ENCODE results near the gene SPNS2. TPM values are rescaled to one million over a fixed set of nuclear protein-coding genes. Genes with fewer than 3 reads are reported as not detected.

The SPNS2 gene
- total and polyA plus RNA-seq, 10 of the 15 experiments (the other 5 are each of a cell fraction or from before 2014, with no cell fraction given), result 0.04 to 1.1 (median 0.23) TPM; not detected in 2

DNA sequence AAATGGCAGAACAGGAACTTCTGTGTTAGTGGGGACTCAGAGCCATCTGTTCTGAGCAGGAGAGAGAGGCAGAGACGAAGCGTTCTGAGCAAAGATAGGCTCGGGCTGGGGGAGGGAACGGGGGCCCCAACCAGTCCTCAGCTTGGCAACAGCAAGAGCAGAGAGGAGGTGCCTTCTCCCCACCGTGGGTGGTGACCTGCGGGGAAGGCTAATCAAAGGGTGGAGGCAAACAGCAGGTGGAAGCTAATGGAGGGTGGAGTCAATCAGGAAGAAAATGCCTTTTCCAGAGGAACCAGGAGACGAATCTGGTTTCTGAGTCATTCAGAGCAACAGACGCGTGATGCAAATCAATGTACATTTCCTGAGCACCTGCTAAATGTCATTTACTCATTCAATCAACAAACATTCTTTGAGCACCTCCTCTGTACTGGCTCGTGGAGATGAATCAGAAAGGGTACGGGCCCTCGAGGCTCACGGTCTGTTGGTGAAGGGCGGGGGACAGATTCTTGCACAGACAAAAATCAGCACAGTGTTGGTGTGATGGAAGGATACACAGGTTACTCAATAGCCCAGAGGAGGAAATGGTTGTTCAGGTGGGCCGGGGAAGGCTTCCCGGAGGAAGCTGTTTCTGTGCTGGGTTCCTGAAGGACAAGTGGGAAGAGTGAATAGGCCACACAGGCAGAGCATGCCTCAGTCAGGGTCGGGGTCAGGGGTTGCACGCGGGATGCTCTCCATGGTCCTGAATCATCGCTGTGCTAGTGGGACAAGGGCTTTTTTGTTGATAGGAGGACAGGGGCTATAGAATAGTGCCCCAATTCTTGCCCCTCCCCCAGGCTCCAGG, 5.7 kb upstream of the SPNS2 start:
- H3K27ac ChIP-seq (ENCODE audit: control insufficient read depth, insufficient read depth), result no peak overlapping the region
- H3K36me3 ChIP-seq (ENCODE audit: control insufficient read depth in 2 of 2, insufficient read depth in 2 of 2, low read length in 1 of 2), result no peaks in the 10 kb centered on the region
- H3K4me2 ChIP-seq (ENCODE audit: control insufficient read depth, insufficient read depth), result no peak overlapping the region
- intact Hi-C loops (cut with micrococcal nuclease; ENCODE audit: unreplicated experiment), result no loop called here
- 14% methylated on average over 20 of the region's 20 CpGs for WGBS (ENCODE audit: insufficient coverage, insufficient replicate concordance, low lambda C conversion rate, missing lambda C conversion rate)
- TF ChIP-seq, protein P1, sequence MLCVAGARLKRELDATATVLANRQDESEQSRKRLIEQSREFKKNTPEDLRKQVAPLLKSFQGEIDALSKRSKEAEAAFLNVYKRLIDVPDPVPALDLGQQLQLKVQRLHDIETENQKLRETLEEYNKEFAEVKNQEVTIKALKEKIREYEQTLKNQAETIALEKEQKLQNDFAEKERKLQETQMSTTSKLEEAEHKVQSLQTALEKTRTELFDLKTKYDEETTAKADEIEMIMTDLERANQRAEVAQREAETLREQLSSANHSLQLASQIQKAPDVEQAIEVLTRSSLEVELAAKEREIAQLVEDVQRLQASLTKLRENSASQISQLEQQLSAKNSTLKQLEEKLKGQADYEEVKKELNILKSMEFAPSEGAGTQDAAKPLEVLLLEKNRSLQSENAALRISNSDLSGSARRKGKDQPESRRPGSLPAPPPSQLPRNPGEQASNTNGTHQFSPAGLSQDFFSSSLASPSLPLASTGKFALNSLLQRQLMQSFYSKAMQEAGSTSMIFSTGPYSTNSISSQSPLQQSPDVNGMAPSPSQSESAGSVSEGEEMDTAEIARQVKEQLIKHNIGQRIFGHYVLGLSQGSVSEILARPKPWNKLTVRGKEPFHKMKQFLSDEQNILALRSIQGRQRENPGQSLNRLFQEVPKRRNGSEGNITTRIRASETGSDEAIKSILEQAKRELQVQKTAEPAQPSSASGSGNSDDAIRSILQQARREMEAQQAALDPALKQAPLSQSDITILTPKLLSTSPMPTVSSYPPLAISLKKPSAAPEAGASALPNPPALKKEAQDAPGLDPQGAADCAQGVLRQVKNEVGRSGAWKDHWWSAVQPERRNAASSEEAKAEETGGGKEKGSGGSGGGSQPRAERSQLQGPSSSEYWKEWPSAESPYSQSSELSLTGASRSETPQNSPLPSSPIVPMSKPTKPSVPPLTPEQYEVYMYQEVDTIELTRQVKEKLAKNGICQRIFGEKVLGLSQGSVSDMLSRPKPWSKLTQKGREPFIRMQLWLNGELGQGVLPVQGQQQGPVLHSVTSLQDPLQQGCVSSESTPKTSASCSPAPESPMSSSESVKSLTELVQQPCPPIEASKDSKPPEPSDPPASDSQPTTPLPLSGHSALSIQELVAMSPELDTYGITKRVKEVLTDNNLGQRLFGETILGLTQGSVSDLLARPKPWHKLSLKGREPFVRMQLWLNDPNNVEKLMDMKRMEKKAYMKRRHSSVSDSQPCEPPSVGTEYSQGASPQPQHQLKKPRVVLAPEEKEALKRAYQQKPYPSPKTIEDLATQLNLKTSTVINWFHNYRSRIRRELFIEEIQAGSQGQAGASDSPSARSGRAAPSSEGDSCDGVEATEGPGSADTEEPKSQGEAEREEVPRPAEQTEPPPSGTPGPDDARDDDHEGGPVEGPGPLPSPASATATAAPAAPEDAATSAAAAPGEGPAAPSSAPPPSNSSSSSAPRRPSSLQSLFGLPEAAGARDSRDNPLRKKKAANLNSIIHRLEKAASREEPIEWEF (IDR thresholded peaks at IDR 0.05; ENCODE audit: insufficient replicate concordance, low read depth, low read length), result no peak
- TF ChIP-seq REST (IDR thresholded peaks at IDR 0.05; ENCODE audit: low read depth, low read length), result peak; percentile 87
- peak; percentile 64 for TF ChIP-seq NR2F1 (conservative IDR thresholded peaks at IDR 0.05)
- H2AFZ ChIP-seq (ENCODE audit: control insufficient read depth, low read depth, low read length), result no peak overlapping the region
- FAIRE-seq, result no peak
- no peak overlapping the region for H3K4me3 ChIP-seq
- H4K20me1 ChIP-seq (ENCODE audit: control insufficient read depth, insufficient read depth), result no peaks in the 10 kb centered on the region
- ChIA-PET RAD21 (ENCODE audit: unreplicated experiment) (no interaction called here), CTCF (interaction anchor here (0.6 to 0.7 kb wide), 2 partner anchors 29 to 72 kb away, joined by 3 read pairs; no protein-coding TSS in a partner anchor), SMC1A (ENCODE audit: uncharacterized antibody, unreplicated experiment) (no interaction called here), POLR2A (no interaction called here)
- in situ Hi-C loops (cut with MboI), result no loop called here
- no TSS peak for BruUV-seq (replicated peaks)
- peaks cover 9% of the 10 kb centered on the region for H3K4me1 ChIP-seq (ENCODE audit: control insufficient read depth, insufficient read depth, low read length)
- no peak for ATAC-seq
- H3K79me2 ChIP-seq (ENCODE audit: control insufficient read depth, insufficient read depth, low read length), result no peaks in the 10 kb centered on the region
- H3K27me3 ChIP-seq (replicated peaks in 1 of 2; ENCODE audit: control insufficient read depth in 2 of 2, insufficient read depth in 2 of 2, low read length in 1 of 2), result peaks cover 0 to under 1% of the 10 kb centered on the region in 2 experiments; a peak in 2 of 4 replicates
- H3K9ac ChIP-seq (ENCODE audit: control insufficient read depth, insufficient read depth, low read length), result no peak overlapping the region
- no peak for DNase-seq (ENCODE audit: low read depth, low spot score)
- H3K9me3 ChIP-seq (replicated peaks; ENCODE audit: control insufficient read depth, insufficient read depth, low read length), result no peaks in the 10 kb centered on the region
